ENCODE results near the gene CTNS.

Gene CTNS

GRCh38 chr17:3636154-3636907 is at the start of gene CTNS, which contains the start of gene SHPK:
Gene CTNS, plus strand, starts transcription at chr17:3636760. Its CDS starts 3,447 bp downstream, at chr17:3640207.
Gene SHPK, minus strand, starts transcription at chr17:3636250. Its CDS starts 31 bp downstream, at chr17:3636219.
- peak; percentile 95 to 96 for DNase-seq (ENCODE audit: low read depth in 1 of 2, low spot score in 1 of 2)
- TF ChIP-seq JUND (IDR thresholded peaks at IDR 0.05; ENCODE audit: low read depth): no peak
- in situ Hi-C loops (cut with HindIII; ENCODE audit: low pct_unique_long_range_greater_than_20kb, low sequenced_read_pairs): no loop called here

GRCh38 chr17:3589784-3590183 is 46.8 kb upstream of the CTNS start:
- no peak for TF ChIP-seq JUND (IDR thresholded peaks at IDR 0.05; ENCODE audit: low read depth)
- in situ Hi-C loops (cut with HindIII; ENCODE audit: low pct_unique_long_range_greater_than_20kb, low sequenced_read_pairs): no loop called here
- no peak for DNase-seq (ENCODE audit: low read depth in 1 of 2, low spot score in 1 of 2)

GRCh38 chr17:3590231-3590630 is 46.3 kb upstream of the CTNS start:
- in situ Hi-C loops (cut with HindIII; ENCODE audit: low pct_unique_long_range_greater_than_20kb, low sequenced_read_pairs): no loop called here

GRCh38 chr17:3590768-3591167 is 45.8 kb upstream of the CTNS start:
- in situ Hi-C loops (cut with HindIII; ENCODE audit: low pct_unique_long_range_greater_than_20kb, low sequenced_read_pairs): no loop called here
- no peak for TF ChIP-seq JUND (IDR thresholded peaks at IDR 0.05; ENCODE audit: low read depth)

More at GRCh38 chr17:3590231-3590630, 46.3 kb upstream of the CTNS start:
- TF ChIP-seq JUND (IDR thresholded peaks at IDR 0.05; ENCODE audit: low read depth): no peak
- DNase-seq (ENCODE audit: low read depth in 1 of 2, low spot score in 1 of 2): no peak

GRCh38 chr17:3592216-3592860 is 44.2 kb upstream of the CTNS start:
- in situ Hi-C loops (cut with HindIII; ENCODE audit: low pct_unique_long_range_greater_than_20kb, low sequenced_read_pairs): no loop called here
- TF ChIP-seq JUND (IDR thresholded peaks at IDR 0.05; ENCODE audit: low read depth): no peak
- DNase-seq (ENCODE audit: low read depth in 1 of 2, low spot score in 1 of 2): no peak

More at GRCh38 chr17:3590768-3591167, 45.8 kb upstream of the CTNS start:
- DNase-seq (ENCODE audit: low read depth in 1 of 2, low spot score in 1 of 2): no peak

- TF ChIP-seq JUND (IDR thresholded peaks at IDR 0.05; ENCODE audit: low read depth): no peak
- DNase-seq (ENCODE audit: low read depth in 1 of 2, low spot score in 1 of 2): no peak
- in situ Hi-C loops (cut with HindIII; ENCODE audit: low pct_unique_long_range_greater_than_20kb, low sequenced_read_pairs): no loop called here
Observed at GRCh38 chr17:3593384-3593783, 43.2 kb upstream of the CTNS start.

- DNase-seq (ENCODE audit: low read depth in 1 of 2, low spot score in 1 of 2): no peak
- in situ Hi-C loops (cut with HindIII; ENCODE audit: low pct_unique_long_range_greater_than_20kb, low sequenced_read_pairs): no loop called here
- no peak for TF ChIP-seq JUND (IDR thresholded peaks at IDR 0.05; ENCODE audit: low read depth)
Observed at GRCh38 chr17:3594051-3594800, 42.3 kb upstream of the CTNS start.

- in situ Hi-C loops (cut with HindIII; ENCODE audit: low pct_unique_long_range_greater_than_20kb, low sequenced_read_pairs): no loop called here
- TF ChIP-seq JUND (IDR thresholded peaks at IDR 0.05; ENCODE audit: low read depth): no peak
- no peak for DNase-seq (ENCODE audit: low read depth in 1 of 2, low spot score in 1 of 2)
Observed at GRCh38 chr17:3594976-3595375, 41.6 kb upstream of the CTNS start.

GRCh38 chr17:3596804-3597464 is 39.6 kb upstream of the CTNS start:
- in situ Hi-C loops (cut with HindIII; ENCODE audit: low pct_unique_long_range_greater_than_20kb, low sequenced_read_pairs): no loop called here
- DNase-seq (ENCODE audit: low read depth in 1 of 2, low spot score in 1 of 2): no peak
- no peak for TF ChIP-seq JUND (IDR thresholded peaks at IDR 0.05; ENCODE audit: low read depth)

- in situ Hi-C loops (cut with HindIII; ENCODE audit: low pct_unique_long_range_greater_than_20kb, low sequenced_read_pairs): no loop called here
- no peak for DNase-seq (ENCODE audit: low read depth in 1 of 2, low spot score in 1 of 2)
- TF ChIP-seq JUND (IDR thresholded peaks at IDR 0.05; ENCODE audit: low read depth): no peak
Observed at GRCh38 chr17:3598078-3598477, 38.5 kb upstream of the CTNS start.

- DNase-seq (ENCODE audit: low read depth in 1 of 2, low spot score in 1 of 2): no peak
- TF ChIP-seq JUND (IDR thresholded peaks at IDR 0.05; ENCODE audit: low read depth): no peak
- in situ Hi-C loops (cut with HindIII; ENCODE audit: low pct_unique_long_range_greater_than_20kb, low sequenced_read_pairs): no loop called here
Observed at GRCh38 chr17:3600529-3601205, 35.9 kb upstream of the CTNS start.

GRCh38 chr17:3602499-3602898 is 34.1 kb upstream of the CTNS start:
- DNase-seq (ENCODE audit: low read depth in 1 of 2, low spot score in 1 of 2): peak in 1 of 2 experiments; percentile 35
- TF ChIP-seq JUND (IDR thresholded peaks at IDR 0.05; ENCODE audit: low read depth): no peak
- in situ Hi-C loops (cut with HindIII; ENCODE audit: low pct_unique_long_range_greater_than_20kb, low sequenced_read_pairs): no loop called here

Data from T47D (cell line).